ENCODE measurements around the gene MCAT.

The MCAT gene

GRCh38 chr22:43167001-43167589, 23.9 kb upstream of the MCAT start:
- Histone ChIP-seq H3K27me3 (replicated peaks; ENCODE audit: control insufficient read depth, insufficient read depth, low read length) (no peaks in the 10 kb centered on the region), H3K4me3 (replicated peaks; ENCODE audit: low read depth, low read length) (no peak overlapping the region), H3K36me3 (ENCODE audit: control insufficient read depth, insufficient read depth, low read length) (peaks cover 17% of the 10 kb centered on the region)
- no peak for TF ChIP-seq CTCF (IDR thresholded peaks at IDR 0.05; ENCODE audit: insufficient read depth, low read length, poor library complexity, severe bottlenecking)
- DNase-seq (ENCODE audit: extremely low read depth, insufficient read length), result no peak

DNA sequence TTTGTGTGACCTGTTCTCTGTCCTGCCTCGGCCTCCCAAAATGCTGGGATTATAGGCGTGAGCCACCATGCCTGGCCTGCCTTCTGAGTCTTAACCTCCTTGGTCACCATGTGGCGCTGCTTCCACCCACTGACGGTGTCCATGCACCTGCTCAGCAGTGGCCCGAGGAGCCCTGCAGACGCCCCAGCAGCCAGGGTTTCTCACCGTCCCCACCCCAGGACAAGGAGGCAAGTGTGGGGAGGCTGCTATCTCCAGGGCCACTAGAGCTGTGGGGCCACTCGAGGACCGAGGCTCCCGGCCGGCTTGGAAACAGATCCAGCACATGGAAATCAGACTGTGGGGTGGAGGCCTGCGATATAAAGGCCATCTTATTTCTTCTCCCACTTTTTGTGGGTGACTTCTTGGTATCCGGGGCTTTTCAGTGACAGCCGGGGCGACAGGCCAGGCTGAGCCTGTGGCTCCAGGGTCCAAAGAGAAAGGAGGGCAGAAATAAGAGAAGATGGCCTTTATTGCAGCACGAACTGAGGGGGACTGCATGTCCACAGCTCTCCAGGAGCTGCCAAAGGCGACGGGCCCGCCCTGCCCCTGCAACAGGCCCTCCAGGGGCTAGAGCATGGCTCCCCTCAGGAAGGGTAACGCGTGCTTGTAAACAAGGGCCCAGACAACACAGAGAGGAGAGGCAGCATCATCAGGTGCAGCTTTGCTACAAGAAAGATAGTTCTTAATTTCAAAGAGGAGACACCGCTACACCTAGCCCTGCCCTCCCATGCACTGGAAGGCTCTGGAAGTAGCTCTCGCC, 23.1 kb upstream of the MCAT start:
- TF ChIP-seq CTCF (IDR thresholded peaks at IDR 0.05; ENCODE audit: insufficient read depth, low read length, poor library complexity, severe bottlenecking), result no peak
- DNase-seq (ENCODE audit: extremely low read depth, insufficient read length), result no peak
- Histone ChIP-seq H3K27me3 (replicated peaks; ENCODE audit: control insufficient read depth, insufficient read depth, low read length) (no peaks in the 10 kb centered on the region), H3K36me3 (ENCODE audit: control insufficient read depth, insufficient read depth, low read length) (peaks cover 17% of the 10 kb centered on the region), H3K4me3 (replicated peaks; ENCODE audit: low read depth, low read length) (no peak overlapping the region)

DNA sequence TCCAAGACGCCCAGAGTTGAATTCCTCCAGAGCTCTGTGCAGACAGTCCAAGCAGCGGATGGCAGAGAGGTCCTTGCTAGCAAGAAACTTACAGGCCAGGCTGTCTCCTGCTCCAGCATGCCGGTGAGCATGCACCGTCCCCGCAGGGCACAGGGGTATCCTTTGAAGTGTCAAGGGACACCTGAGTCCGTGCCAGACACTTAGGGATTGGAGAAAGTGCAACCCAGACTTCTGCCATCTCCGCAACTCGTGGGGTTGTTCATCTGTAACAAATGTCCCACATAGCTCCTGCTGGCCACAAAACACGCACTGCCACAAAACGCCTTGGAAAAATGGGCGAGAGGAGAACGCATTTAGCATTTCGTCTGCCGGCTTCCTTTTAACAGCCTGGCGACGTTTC, 21.4 kb upstream of the MCAT start:
- no peak overlapping the region for H3K4me3 ChIP-seq (replicated peaks; ENCODE audit: low read depth, low read length)
- DNase-seq (ENCODE audit: extremely low read depth, insufficient read length), result no peak
- no peaks in the 10 kb centered on the region for H3K27me3 ChIP-seq (replicated peaks; ENCODE audit: control insufficient read depth, insufficient read depth, low read length)
- H3K36me3 ChIP-seq (ENCODE audit: control insufficient read depth, insufficient read depth, low read length), result peaks cover 12% of the 10 kb centered on the region
- no peak for TF ChIP-seq CTCF (IDR thresholded peaks at IDR 0.05; ENCODE audit: insufficient read depth, low read length, poor library complexity, severe bottlenecking)

DNA sequence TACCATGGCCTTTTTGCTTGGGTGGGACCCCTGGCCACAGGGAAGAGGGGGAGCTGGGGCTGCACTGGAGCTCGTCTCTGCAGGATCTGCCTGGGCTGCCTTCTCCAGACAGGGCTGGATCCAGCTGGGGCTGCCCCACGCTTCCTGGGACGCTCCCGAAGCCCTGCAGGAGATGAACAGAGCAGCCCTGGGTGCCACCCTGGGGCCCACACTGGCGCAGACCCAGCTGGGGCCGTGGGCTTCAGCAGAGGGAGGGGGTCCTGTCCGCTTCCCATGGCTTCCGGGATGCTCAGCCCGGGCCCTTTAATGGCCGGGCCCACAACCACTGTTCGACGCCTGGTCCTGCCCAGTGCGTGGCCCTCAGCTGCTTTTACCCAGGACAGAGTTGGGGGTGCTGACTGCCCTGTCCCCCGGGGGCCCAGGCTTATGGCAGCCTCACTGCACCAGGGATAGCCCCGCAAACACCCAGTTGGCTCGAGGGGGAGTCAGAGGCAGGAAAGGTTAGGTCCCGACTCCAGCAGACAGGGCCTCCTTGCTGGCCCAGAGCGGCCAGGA, 20.1 kb upstream of the MCAT start:
- no peak for TF ChIP-seq CTCF (IDR thresholded peaks at IDR 0.05; ENCODE audit: insufficient read depth, low read length, poor library complexity, severe bottlenecking)
- no peak for DNase-seq (ENCODE audit: extremely low read depth, insufficient read length)
- H3K36me3 ChIP-seq (ENCODE audit: control insufficient read depth, insufficient read depth, low read length), result peaks cover 8% of the 10 kb centered on the region
- H3K27me3 ChIP-seq (replicated peaks; ENCODE audit: control insufficient read depth, insufficient read depth, low read length), result no peaks in the 10 kb centered on the region
- no peak overlapping the region for H3K4me3 ChIP-seq (replicated peaks; ENCODE audit: low read depth, low read length)

DNA sequence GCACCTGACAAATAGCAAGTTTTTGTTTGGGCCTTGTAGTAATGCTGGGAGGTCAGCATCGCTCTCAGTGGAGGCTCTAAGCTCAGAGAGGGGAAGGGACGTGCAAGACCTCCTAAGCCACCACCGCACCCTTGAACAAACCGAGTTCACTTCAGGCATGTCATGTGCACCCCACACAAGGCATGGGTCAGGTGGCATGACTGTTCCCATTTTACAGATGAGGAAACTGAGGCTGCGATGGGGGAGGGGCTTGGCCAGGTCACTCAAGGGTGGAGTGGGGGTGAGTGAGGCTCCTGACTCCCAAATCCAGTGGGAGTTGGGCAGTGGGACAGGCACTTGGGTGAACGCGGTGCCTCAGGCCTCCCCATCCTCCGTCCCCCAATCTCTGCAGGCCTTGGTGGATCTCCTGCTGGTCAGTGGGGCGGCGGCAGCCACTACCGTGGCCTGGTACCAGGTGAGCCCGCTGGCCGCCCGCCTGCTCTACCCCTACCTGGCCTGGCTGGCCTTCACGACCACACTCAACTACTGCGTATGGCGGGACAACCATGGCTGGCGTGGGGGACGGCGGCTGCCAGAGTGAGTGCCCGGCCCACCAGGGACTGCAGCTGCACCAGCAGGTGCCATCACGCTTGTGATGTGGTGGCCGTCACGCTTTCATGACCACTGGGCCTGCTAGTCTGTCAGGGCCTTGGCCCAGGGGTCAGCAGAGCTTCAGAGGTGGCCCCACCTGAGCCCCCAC, 19.4 kb upstream of the MCAT start:
- H3K36me3 ChIP-seq (ENCODE audit: control insufficient read depth, insufficient read depth, low read length), result peaks cover 1% of the 10 kb centered on the region; the same call in 1 of the 2 replicates
- no peaks in the 10 kb centered on the region for H3K27me3 ChIP-seq (replicated peaks; ENCODE audit: control insufficient read depth, insufficient read depth, low read length)
- no peak for DNase-seq (ENCODE audit: extremely low read depth, insufficient read length)
- H3K4me3 ChIP-seq (replicated peaks; ENCODE audit: low read depth, low read length), result no peak overlapping the region
- TF ChIP-seq CTCF (IDR thresholded peaks at IDR 0.05; ENCODE audit: insufficient read depth, low read length, poor library complexity, severe bottlenecking), result no peak

Measured in GM06990 (cell line).